ENCODE data around the gene ZBTB7C. TPM values are rescaled to one million over a fixed set of nuclear protein-coding genes. Genes with fewer than 3 reads are reported as not detected.

ZBTB7C gene
- polyA plus RNA-seq, 1 donor = 1.7 TPM

DNA sequence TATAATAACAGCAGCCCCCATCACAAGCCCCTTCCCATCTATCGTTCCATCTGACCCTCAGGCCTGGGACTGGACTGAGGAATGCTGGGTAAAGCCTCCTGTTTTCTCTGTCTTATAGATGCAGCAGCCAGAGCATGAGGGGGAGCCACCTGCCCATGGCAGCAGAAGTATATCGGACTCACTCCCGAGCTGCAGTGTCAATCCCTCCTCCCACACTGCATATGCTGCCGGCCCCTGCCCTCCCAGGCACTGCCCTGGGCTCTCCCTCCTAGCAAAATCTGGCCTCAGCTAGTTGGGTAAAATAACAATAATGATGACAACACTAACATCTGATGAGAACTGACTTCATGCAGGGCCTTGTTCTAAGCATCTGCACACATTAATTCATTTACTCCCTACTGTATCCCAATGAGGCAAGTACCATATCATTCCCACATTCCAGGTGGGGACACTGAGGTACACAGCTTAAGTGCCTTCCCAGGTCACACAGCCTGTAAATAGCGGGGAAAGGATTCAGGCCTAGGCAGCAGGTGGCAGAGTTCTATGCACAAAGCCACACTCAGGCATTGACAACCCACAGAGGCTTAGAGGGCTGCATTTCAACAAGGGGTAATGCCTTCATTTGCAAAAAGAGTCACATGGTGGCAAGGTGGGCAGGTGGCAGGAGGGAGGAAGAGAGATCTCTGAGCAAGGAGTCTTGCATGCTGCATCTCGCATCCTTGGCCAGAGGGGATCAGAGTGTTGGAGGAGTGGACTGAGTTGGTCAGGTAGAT lies 190.0 kb downstream of the ZBTB7C start:
- Histone ChIP-seq H3K36me3 (ENCODE audit: control insufficient read depth, insufficient read depth, low read length) (no peaks in the 10 kb centered on the region), H3K27ac (ENCODE audit: low read length) (no peak overlapping the region), H3K27me3 (ENCODE audit: control insufficient read depth, insufficient read depth, low read length) (no peaks in the 10 kb centered on the region), H3K9me3 (ENCODE audit: control insufficient read depth, low read depth, low read length) (no peaks in the 10 kb centered on the region), H3K4me3 (ENCODE audit: low read length) (no peak overlapping the region), H3K4me1 (ENCODE audit: control insufficient read depth, insufficient read depth, low read length) (no peaks in the 10 kb centered on the region)
- WGBS (ENCODE audit: insufficient coverage, low lambda C conversion rate) = 100% methylated on average over 1 of the region's 6 CpGs
- DNase-seq = no peak

DNA sequence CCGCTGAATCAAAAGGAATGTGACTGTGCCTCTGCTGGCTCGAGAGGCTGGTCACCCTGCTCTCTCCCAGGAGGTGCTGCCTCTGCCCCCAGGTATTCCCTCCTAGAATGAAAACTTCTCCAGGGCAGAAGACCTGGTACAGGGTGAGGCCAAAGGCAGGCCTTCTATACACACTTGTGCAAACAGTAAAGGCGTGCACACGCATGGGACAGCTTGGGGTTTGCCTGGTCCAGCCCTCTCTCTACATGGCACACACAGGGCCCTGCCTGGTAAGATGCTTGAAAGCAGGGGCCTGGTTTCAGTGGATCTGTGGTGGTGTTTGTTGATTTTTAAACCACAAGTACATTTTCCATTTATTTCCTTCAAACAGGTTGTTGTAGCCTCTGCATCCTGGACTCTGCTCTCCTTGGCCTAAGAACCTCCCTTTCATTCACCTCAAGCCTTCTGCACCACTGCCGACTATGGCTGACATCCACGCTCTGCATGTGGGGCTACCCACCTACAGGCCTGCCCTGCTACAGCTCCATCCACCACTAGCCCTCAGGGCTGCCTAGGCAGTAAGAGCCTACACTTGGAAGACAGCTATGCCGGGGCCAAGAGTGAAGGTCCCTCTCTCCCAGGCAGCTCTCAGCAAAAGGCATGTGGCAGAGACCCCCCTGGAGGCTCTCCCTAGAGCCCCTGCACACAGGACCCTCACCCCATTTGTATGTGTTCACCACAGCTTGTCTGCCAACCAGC lies 190.7 kb downstream of the ZBTB7C start:
- H3K9me3 ChIP-seq (ENCODE audit: control insufficient read depth, low read depth, low read length) = no peaks in the 10 kb centered on the region
- H3K4me1 ChIP-seq (ENCODE audit: control insufficient read depth, insufficient read depth, low read length) = no peaks in the 10 kb centered on the region
- whole genome bisulfite sequencing (ENCODE audit: insufficient coverage, low lambda C conversion rate) = no CpG with 5 or more reads among the region's 7 CpGs
- H3K4me3 ChIP-seq (ENCODE audit: low read length) = no peak overlapping the region
- H3K36me3 ChIP-seq (ENCODE audit: control insufficient read depth, insufficient read depth, low read length) = no peaks in the 10 kb centered on the region
- no peak overlapping the region for H3K27ac ChIP-seq (ENCODE audit: low read length)
- no peaks in the 10 kb centered on the region for H3K27me3 ChIP-seq (ENCODE audit: control insufficient read depth, insufficient read depth, low read length)
- DNase-seq = no peak

DNA sequence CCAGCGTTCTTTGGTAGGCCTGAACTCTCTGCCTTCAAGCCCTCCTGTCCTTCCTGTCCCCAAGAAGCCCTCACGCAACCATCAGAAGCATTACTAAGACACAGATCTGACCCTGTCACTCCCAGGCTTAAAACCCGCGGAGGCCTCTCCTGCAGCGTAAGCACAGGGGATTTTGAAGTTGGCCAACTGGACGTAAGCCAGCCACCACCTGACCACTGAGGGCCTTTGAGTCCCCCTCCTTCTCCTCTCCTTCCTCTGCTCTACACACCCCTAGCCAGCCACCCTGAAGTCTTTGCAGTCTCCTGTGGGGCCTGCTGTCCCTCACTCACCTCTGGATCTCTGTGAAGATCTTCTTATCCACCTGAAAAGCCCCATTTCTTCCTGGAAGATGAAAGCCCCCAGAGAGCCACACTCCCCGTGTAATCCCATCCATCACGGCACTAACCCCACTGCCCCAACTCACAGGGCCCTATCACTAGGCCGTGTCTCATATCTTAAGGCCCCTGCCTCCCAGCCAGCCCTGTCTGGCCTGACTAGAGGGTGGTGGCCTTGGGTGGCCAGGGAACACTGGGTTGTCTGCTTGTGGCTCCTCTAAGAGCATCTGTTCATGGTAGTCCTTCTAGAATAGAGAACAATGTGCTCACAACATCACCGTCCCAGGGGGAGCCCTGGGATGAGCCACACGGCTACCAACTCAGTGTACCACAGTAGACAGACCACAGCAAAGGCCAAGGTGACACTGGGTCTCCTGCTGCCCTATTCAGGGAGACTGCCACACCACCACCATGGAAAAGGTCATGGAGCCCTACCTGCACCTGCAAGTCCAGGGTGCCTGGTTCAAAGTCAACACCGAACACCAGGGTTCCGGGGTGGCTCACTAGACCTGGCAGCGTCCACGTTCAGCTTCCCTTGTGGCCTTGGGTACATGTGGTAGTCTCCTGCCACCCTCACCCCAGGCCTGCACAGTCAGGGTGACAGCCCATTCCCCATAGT lies 191.6 kb downstream of the ZBTB7C start:
- Histone ChIP-seq H3K36me3 (ENCODE audit: control insufficient read depth, insufficient read depth, low read length) (no peaks in the 10 kb centered on the region), H3K27me3 (ENCODE audit: control insufficient read depth, insufficient read depth, low read length) (no peaks in the 10 kb centered on the region), H3K27ac (ENCODE audit: low read length) (no peak overlapping the region), H3K4me1 (ENCODE audit: control insufficient read depth, insufficient read depth, low read length) (no peaks in the 10 kb centered on the region), H3K4me3 (ENCODE audit: low read length) (no peak overlapping the region), H3K9me3 (ENCODE audit: control insufficient read depth, low read depth, low read length) (no peaks in the 10 kb centered on the region)
- no peak for DNase-seq
- WGBS (ENCODE audit: insufficient coverage, low lambda C conversion rate) = no CpG with 5 or more reads among the region's 15 CpGs

DNA sequence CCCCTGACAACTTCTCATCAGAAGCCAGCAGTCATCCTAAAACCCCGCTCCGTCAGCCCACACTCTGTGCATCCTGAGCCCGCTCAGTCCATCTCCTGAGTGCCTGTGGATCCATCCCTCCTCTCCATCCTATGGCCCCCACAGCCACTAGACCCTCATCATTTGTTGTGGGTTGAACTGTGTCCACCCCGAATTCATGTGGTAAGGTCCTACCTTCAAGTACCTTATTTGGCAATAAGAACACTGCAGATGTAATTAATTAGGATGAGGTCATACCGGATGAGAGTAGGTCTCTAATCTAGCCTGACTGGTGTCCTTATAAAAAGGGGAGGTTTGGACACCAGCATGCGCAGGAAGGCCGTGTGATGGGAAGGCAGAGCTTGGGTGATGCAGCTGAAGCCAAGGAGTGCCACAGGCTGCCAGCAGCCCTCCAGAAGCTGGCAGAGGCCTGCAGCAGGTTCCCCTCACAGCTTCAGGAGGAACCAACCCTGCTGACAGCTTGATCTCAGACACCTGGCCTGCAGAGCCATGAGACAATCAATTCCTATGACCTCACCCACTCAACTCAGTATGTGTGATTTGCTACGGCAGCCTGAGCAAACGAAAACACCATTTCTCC lies 192.4 kb downstream of the ZBTB7C start:
- no peak overlapping the region for H3K27ac ChIP-seq (ENCODE audit: low read length)
- H3K4me1 ChIP-seq (ENCODE audit: control insufficient read depth, insufficient read depth, low read length) = no peaks in the 10 kb centered on the region
- no CpG with 5 or more reads among the region's 9 CpGs for WGBS (ENCODE audit: insufficient coverage, low lambda C conversion rate)
- H3K27me3 ChIP-seq (ENCODE audit: control insufficient read depth, insufficient read depth, low read length) = no peaks in the 10 kb centered on the region
- no peak overlapping the region for H3K4me3 ChIP-seq (ENCODE audit: low read length)
- no peak for DNase-seq
- no peaks in the 10 kb centered on the region for H3K36me3 ChIP-seq (ENCODE audit: control insufficient read depth, insufficient read depth, low read length)
- no peaks in the 10 kb centered on the region for H3K9me3 ChIP-seq (ENCODE audit: control insufficient read depth, low read depth, low read length)

DNA sequence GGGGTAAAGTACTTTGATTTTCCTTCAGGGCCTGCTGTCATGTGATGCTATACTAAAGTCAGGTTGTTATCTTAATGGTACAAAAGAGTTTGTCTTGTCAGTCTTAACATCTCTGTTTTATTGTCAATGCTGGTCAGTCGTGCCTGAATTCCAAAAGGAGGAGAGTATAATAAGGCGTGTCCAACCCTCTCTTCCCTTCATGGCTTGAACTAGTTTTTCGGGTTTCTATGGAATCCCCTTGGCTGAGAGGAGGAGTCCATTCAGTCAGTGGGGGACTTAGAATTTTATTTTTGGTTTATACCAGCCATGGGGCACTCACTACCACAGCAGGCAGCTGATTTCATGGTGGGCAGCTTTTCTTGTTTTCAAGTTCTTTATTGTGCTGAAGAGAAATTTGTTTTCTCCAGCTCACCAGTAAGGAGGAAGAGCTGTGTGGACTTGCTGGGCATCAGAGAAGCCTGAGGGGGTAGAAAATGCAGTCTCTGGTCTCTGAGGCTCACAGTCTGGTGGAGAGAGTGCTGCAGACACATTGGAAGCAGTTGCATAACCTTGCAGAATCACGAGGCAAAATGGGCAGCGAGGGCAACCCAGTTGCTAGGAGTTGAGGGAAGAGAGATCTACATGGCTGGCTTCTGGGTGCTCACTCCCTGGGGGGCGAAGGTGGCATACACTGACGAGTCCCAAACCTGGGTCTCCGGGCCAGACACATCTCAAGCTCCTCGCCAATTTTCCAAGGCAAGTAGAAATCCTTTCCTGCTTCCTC lies 193.1 kb downstream of the ZBTB7C start:
- Histone ChIP-seq H3K27me3 (ENCODE audit: control insufficient read depth, insufficient read depth, low read length) (no peaks in the 10 kb centered on the region), H3K27ac (ENCODE audit: low read length) (no peak overlapping the region), H3K4me3 (ENCODE audit: low read length) (no peak overlapping the region), H3K4me1 (ENCODE audit: control insufficient read depth, insufficient read depth, low read length) (no peaks in the 10 kb centered on the region), H3K9me3 (ENCODE audit: control insufficient read depth, low read depth, low read length) (no peaks in the 10 kb centered on the region), H3K36me3 (ENCODE audit: control insufficient read depth, insufficient read depth, low read length) (no peaks in the 10 kb centered on the region)
- 40% methylated on average over 1 of the region's 9 CpGs for WGBS (ENCODE audit: insufficient coverage, low lambda C conversion rate)
- DNase-seq = no peak

DNA sequence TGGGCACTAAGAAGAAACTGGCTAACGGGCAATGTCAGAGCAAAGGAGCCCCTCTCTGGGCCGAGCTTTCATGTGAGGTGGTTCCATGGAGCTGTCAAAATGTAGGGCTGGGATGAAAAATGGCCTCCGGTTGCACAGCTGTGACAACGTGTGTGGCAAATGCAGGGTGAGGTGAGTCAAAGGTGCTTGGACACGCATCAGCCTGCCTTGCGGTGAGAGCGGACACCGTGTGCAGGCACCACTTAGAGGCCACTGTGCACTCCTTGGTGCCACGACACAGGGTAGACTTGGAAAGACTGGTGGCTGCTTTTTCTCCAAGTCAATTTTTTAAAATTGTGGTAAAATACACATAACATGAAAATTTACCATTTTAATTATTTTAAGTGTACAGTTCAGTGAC lies 195.4 kb downstream of the ZBTB7C start:
- Histone ChIP-seq H3K4me1 (ENCODE audit: control insufficient read depth, insufficient read depth, low read length) (no peaks in the 10 kb centered on the region), H3K4me3 (ENCODE audit: low read length) (no peak overlapping the region), H3K36me3 (ENCODE audit: control insufficient read depth, insufficient read depth, low read length) (no peaks in the 10 kb centered on the region), H3K9me3 (ENCODE audit: control insufficient read depth, low read depth, low read length) (no peaks in the 10 kb centered on the region), H3K27ac (ENCODE audit: low read length) (no peak overlapping the region), H3K27me3 (ENCODE audit: control insufficient read depth, insufficient read depth, low read length) (no peaks in the 10 kb centered on the region)
- no peak for DNase-seq
- WGBS (ENCODE audit: insufficient coverage, low lambda C conversion rate) = no CpG with 5 or more reads among the region's 9 CpGs

DNA sequence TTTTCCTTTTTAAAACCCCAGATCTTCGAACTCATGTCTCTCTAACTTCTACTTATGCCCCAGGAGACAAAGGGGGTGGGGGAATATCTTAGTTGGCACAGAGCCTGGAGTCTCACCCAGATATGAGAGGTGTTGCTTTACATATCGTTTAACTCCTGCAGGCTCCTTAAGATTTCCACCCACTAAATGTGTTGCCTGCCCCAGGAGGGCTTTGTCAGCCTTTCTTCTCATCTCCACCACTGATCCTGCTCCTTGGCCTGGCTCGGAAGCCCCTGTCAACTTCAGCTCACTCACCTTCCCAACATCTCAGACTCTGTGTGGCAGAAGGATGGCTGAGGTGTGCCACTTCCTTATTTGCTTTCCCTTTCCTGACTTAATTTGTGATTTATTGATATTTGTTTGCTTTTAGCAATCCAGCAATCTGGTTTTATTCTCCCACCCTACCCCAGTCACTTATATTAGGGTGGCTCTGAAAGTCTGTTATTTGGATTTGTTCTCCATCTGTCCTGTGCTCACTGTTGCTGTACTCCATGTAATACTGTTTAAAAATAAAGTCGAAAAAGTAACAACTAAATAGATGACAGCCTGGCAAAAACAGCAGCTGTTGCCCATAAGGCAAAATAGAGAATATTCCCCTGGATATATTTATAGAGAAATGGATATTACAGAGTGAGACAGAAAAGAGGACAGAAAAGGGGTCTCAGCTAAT lies 200.6 kb downstream of the ZBTB7C start:
- H3K4me3 ChIP-seq (ENCODE audit: low read length) = no peak overlapping the region
- no peaks in the 10 kb centered on the region for H3K27me3 ChIP-seq (ENCODE audit: control insufficient read depth, insufficient read depth, low read length)
- H3K4me1 ChIP-seq (ENCODE audit: control insufficient read depth, insufficient read depth, low read length) = peaks cover 4% of the 10 kb centered on the region
- no peaks in the 10 kb centered on the region for H3K36me3 ChIP-seq (ENCODE audit: control insufficient read depth, insufficient read depth, low read length)
- no peaks in the 10 kb centered on the region for H3K9me3 ChIP-seq (ENCODE audit: control insufficient read depth, low read depth, low read length)
- DNase-seq = no peak
- 80% methylated on average over 1 of the region's 4 CpGs for WGBS (ENCODE audit: insufficient coverage, low lambda C conversion rate)
- no peak overlapping the region for H3K27ac ChIP-seq (ENCODE audit: low read length)

DNA sequence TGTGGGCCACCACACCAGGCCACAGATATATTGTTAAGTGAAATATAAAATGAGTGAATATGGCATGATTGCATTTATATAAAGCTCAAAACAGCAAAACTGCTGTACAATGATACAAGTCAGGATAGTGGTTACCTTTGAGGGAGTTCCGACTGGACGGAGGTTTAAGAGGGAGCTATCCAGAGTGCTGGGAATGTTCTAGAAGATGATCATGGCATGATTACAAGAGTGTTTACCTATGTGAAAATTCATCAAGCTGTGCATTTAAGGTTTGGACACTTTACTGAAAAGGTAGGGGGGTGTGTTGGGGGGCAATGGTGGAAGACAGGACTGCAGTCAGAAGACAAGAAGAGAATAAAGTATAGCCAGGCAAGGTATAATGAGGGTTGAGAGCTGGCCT lies 201.4 kb downstream of the ZBTB7C start:
- Histone ChIP-seq H3K4me3 (ENCODE audit: low read length) (no peak overlapping the region), H3K27me3 (ENCODE audit: control insufficient read depth, insufficient read depth, low read length) (no peaks in the 10 kb centered on the region), H3K36me3 (ENCODE audit: control insufficient read depth, insufficient read depth, low read length) (no peaks in the 10 kb centered on the region), H3K27ac (ENCODE audit: low read length) (no peak overlapping the region), H3K9me3 (ENCODE audit: control insufficient read depth, low read depth, low read length) (no peaks in the 10 kb centered on the region), H3K4me1 (ENCODE audit: control insufficient read depth, insufficient read depth, low read length) (peaks cover 4% of the 10 kb centered on the region)
- 100% methylated on average over 2 of the region's 2 CpGs for WGBS (ENCODE audit: insufficient coverage, low lambda C conversion rate)
- DNase-seq = no peak

DNA sequence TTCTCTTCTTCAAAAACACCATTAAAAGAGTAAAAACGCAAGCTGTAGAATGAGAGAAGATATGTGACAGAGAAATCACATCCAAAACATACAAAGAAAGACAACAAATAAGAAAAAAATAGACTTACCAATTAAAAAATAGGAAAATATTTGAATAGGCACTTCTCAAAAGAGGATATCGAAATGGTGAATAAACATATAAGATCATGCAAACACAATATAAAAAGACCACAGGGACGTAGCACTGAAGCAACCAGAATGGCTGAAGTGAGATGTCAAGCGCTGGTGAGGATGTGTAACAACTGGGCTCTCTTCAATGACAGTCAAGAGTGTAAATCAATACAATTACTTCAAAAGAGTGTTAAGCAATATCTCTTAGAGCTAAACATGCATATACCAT lies 202.3 kb downstream of the ZBTB7C start:
- Histone ChIP-seq H3K27ac (ENCODE audit: low read length) (no peak overlapping the region), H3K4me3 (ENCODE audit: low read length) (no peak overlapping the region), H3K4me1 (ENCODE audit: control insufficient read depth, insufficient read depth, low read length) (peaks cover 4% of the 10 kb centered on the region), H3K36me3 (ENCODE audit: control insufficient read depth, insufficient read depth, low read length) (no peaks in the 10 kb centered on the region), H3K27me3 (ENCODE audit: control insufficient read depth, insufficient read depth, low read length) (no peaks in the 10 kb centered on the region), H3K9me3 (ENCODE audit: control insufficient read depth, low read depth, low read length) (no peaks in the 10 kb centered on the region)
- no CpG with 5 or more reads among the region's 4 CpGs for WGBS (ENCODE audit: insufficient coverage, low lambda C conversion rate)
- no peak for DNase-seq

Data from large intestine (tissue), 3 donors.